ENCODE data around the gene SEMA3F. TPM values are rescaled to one million over a fixed set of nuclear protein-coding genes. Genes with fewer than 3 reads are reported as not detected.

Gene SEMA3F
- total RNA-seq, 1 experiment from 2014 or later = 69.6 TPM

- H3K4me1 ChIP-seq (ENCODE audit: control insufficient read depth, insufficient read depth, low read length) = no peaks in the 10 kb centered on the region; the same call in 1 of the 2 replicates
- no peak overlapping the region for H3K4me3 ChIP-seq (ENCODE audit: low read depth in 2 of 2, low read length in 2 of 2)
- H3K27ac ChIP-seq (ENCODE audit: low read length) = no peak overlapping the region
- ATAC-seq (no peak), DNase-seq (ENCODE audit: low read depth, low spot score) (no peak)
- CTCF ChIA-PET = no interaction called here
- intact Hi-C loops (cut with micrococcal nuclease; ENCODE audit: unreplicated experiment) (no loop called here), in situ Hi-C loops (cut with HindIII; ENCODE audit: low pct_unique_long_range_greater_than_20kb, low sequenced_read_pairs) (no loop called here)
- no peaks in the 10 kb centered on the region for H3K36me3 ChIP-seq (ENCODE audit: control insufficient read depth, insufficient read depth, low read length)
- no TSS peak for BruUV-seq (replicated peaks)
- H3K27me3 ChIP-seq (ENCODE audit: control insufficient read depth, insufficient read depth, low read length) = no peaks in the 10 kb centered on the region
- TF ChIP-seq, protein P1, sequence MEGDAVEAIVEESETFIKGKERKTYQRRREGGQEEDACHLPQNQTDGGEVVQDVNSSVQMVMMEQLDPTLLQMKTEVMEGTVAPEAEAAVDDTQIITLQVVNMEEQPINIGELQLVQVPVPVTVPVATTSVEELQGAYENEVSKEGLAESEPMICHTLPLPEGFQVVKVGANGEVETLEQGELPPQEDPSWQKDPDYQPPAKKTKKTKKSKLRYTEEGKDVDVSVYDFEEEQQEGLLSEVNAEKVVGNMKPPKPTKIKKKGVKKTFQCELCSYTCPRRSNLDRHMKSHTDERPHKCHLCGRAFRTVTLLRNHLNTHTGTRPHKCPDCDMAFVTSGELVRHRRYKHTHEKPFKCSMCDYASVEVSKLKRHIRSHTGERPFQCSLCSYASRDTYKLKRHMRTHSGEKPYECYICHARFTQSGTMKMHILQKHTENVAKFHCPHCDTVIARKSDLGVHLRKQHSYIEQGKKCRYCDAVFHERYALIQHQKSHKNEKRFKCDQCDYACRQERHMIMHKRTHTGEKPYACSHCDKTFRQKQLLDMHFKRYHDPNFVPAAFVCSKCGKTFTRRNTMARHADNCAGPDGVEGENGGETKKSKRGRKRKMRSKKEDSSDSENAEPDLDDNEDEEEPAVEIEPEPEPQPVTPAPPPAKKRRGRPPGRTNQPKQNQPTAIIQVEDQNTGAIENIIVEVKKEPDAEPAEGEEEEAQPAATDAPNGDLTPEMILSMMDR (IDR thresholded peaks at IDR 0.05) = no peak
- TF ChIP-seq POLR2AphosphoS5 (IDR thresholded peaks at IDR 0.05; ENCODE audit: low read depth, low read length) = no peak
- TF ChIP-seq TCF7L2 (IDR thresholded peaks at IDR 0.05; ENCODE audit: low read depth, low read length) = no peak
- TF ChIP-seq SIN3A (IDR thresholded peaks at IDR 0.05; ENCODE audit: borderline replicate concordance, insufficient read depth, low read depth, low read length) = no peak
- TF ChIP-seq, protein P2, sequence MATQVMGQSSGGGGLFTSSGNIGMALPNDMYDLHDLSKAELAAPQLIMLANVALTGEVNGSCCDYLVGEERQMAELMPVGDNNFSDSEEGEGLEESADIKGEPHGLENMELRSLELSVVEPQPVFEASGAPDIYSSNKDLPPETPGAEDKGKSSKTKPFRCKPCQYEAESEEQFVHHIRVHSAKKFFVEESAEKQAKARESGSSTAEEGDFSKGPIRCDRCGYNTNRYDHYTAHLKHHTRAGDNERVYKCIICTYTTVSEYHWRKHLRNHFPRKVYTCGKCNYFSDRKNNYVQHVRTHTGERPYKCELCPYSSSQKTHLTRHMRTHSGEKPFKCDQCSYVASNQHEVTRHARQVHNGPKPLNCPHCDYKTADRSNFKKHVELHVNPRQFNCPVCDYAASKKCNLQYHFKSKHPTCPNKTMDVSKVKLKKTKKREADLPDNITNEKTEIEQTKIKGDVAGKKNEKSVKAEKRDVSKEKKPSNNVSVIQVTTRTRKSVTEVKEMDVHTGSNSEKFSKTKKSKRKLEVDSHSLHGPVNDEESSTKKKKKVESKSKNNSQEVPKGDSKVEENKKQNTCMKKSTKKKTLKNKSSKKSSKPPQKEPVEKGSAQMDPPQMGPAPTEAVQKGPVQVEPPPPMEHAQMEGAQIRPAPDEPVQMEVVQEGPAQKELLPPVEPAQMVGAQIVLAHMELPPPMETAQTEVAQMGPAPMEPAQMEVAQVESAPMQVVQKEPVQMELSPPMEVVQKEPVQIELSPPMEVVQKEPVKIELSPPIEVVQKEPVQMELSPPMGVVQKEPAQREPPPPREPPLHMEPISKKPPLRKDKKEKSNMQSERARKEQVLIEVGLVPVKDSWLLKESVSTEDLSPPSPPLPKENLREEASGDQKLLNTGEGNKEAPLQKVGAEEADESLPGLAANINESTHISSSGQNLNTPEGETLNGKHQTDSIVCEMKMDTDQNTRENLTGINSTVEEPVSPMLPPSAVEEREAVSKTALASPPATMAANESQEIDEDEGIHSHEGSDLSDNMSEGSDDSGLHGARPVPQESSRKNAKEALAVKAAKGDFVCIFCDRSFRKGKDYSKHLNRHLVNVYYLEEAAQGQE (IDR thresholded peaks at IDR 0.05; ENCODE audit: insufficient read depth in 1 of 2, low read depth in 2 of 2, low read length in 1 of 2) = no peak
- no peaks in the 10 kb centered on the region for H3K9me3 ChIP-seq (ENCODE audit: control insufficient read depth, insufficient read depth, low read depth, low read length)
- POLR2A ChIA-PET = no interaction called here
These were observed 75.6 kb downstream of the SEMA3F start for GRCh38 chr3:50230794-50231125.

GRCh38 chr3:50231581-50231980 lies 76.5 kb downstream of the SEMA3F start:
- POLR2A ChIA-PET = no interaction called here
- no TSS peak for BruUV-seq (replicated peaks)
- Histone ChIP-seq H3K4me3 (ENCODE audit: low read depth in 2 of 2, low read length in 2 of 2) (no peak overlapping the region), H3K4me1 (ENCODE audit: control insufficient read depth, insufficient read depth, low read length) (no peaks in the 10 kb centered on the region; the same call in 1 of the 2 replicates), H3K27me3 (ENCODE audit: control insufficient read depth, insufficient read depth, low read length) (no peaks in the 10 kb centered on the region), H3K27ac (ENCODE audit: low read length) (no peak overlapping the region), H3K9me3 (ENCODE audit: control insufficient read depth, insufficient read depth, low read depth, low read length) (no peaks in the 10 kb centered on the region), H3K36me3 (ENCODE audit: control insufficient read depth, insufficient read depth, low read length) (no peaks in the 10 kb centered on the region)
- intact Hi-C loops (cut with micrococcal nuclease; ENCODE audit: unreplicated experiment) = no loop called here
- CTCF ChIA-PET = no interaction called here
- ATAC-seq (no peak), DNase-seq (ENCODE audit: low read depth, low spot score) (no peak)
- in situ Hi-C loops (cut with HindIII; ENCODE audit: low pct_unique_long_range_greater_than_20kb, low sequenced_read_pairs) = no loop called here
- no peak for TF ChIP-seq TCF7L2 (IDR thresholded peaks at IDR 0.05; ENCODE audit: low read depth, low read length)
- TF ChIP-seq, protein P2 (IDR thresholded peaks at IDR 0.05; ENCODE audit: insufficient read depth in 1 of 2, low read depth in 2 of 2, low read length in 1 of 2) = no peak
- TF ChIP-seq SIN3A (IDR thresholded peaks at IDR 0.05; ENCODE audit: borderline replicate concordance, insufficient read depth, low read depth, low read length) = no peak
- TF ChIP-seq POLR2AphosphoS5 (IDR thresholded peaks at IDR 0.05; ENCODE audit: low read depth, low read length) = no peak
- TF ChIP-seq, protein P1 (IDR thresholded peaks at IDR 0.05) = no peak
